DMS 273 treated with DMSO at 0.1 percent for 48 hours (cell line): Measurements from ENCODE around the gene CTRB1.
"Not testable (repeated sequence)": the region's sequence is repeated elsewhere in the genome, so short reads cannot be mapped to it uniquely, and the experiment has no call there.

Experiments
- DNase-seq: peaks from one replicate; lab custom pipeline; 2025; lab: John Stamatoyannopoulos, UW

CTRB1 gene

GRCh38 chr16:75204410-75204758, 14.4 kb upstream of the CTRB1 start:
- no peak for DNase-seq

- not testable (repeated sequence) for DNase-seq
Measured at GRCh38 chr16:75204905-75205304, 13.9 kb upstream of the CTRB1 start.

DNA sequence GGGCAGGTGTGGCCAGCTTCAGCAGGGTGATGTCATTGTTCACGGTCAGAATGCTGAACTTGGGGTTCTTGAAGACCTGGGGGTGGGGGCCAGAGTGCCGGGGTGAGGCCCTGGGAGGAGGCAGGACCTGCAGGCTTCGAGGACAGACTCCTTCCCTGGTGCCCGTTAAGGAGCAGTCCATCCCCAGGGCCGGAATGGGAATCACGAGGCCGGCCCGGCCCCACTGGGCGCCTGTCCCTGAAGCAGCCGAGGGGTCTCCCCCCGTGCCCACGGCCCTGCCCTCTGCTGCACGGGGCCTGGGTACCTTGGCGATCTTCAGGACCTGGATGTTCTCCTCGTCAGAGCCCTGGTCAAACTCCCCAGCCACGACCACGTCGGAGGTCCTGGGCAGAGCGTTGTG, 13.3 kb upstream of the CTRB1 start:
- not testable (repeated sequence) for DNase-seq

DNA sequence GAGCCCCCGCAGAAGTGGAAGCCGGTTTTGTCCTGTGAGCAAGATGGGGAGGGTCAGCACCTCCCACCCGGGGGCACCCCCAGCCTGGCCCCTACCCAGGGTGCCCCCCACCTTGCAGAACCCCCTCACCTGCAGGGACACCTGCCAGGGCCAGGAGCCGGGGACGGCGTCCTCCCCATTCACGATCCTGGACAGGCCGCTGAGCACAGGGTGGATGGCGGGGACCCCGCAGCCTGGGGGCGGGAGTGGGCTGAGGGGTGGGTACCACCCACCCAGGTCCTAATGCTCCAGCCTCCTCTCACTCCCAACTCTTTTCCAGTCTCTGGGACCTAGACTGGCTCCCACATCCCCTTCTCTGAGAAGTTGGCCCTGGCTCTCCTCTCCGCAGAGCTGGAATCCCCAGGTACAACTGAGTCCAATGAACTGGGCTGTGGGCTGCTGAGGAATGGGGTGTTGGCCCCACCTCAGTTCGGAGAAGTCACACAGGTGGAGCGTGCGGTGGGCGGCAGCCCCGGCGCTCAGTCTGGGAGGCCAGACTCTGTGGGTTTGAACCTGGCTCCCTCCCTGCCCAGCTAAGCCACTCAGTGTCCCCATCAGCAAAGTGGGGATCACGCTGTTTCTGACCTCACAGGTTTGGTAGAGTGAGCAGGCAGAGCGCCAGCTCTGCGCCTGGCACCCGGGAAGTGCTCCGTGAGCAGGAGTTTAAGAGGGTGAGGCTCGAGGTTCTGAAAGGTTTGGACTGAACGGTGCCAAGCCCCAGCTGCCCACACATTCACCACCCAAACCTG, 12.6 kb upstream of the CTRB1 start:
- not testable (repeated sequence) for DNase-seq

DNA sequence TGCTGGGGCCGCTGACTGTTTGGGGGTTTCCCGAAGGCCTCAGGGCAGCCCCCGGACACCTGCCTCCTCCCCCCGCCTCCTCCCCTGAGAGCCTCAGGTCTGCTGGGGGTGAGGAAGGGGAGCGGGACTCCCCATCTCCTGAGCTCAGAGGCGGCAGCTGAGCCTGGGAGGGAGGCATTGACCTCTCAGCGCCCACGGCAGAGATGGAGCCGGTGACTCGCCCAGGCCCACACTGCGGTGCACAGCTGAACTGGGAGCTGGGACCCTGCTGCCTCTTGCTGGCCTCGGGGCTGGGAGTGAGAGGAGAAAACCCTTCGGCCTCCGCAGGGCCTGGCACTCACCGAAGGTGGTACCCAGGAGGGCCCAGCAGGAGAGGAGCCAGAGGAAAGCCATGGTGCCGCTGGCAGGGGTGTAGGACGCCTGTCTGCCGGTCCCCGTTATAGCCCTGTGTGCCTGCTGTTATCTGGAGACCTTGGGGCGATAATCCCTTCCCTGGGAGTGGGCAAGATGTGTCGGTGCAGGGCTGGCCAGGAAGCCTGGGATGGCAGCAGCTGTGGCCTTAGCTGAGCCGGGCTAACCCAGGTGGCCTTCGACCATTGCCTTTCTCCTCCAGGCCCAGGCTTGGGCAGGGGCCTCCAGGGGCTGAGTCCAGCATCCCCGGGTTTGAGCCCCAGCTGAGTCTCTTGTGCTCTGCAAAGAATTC, 11.9 kb upstream of the CTRB1 start, which contains the start of gene CTRB2:
CTRB2 (minus strand) TSS at position 413 of the 703 bp plus-strand sequence; CDS start at position 393, 20 bp downstream.
- no peak for DNase-seq

DNA sequence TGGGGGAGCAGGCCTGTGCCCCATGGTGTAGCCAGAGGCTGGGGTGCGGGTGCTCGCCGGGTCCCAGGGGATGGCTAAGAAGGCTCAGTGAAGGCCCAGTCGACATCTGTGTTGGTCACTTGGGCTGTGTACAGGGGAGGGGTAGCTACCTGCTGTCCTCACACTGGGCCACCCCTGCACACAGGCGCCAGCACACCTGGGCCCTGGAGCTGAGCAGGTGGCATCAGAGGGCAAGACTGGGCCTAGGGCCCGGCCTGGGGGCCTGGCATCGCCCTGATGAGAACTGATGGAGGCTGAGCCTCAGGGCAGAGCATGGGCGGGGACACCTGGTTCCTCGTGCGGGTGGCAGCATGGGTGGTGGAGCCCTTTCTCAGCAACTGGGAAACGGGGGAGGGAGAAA, 11.0 kb upstream of the CTRB1 start:
- DNase-seq: no peak

GRCh38 chr16:75208242-75208825, 10.5 kb upstream of the CTRB1 start:
- DNase-seq: no peak

GRCh38 chr16:75208861-75209505, 9.8 kb upstream of the CTRB1 start:
- DNase-seq: no peak

GRCh38 chr16:75209514-75209913, 9.3 kb upstream of the CTRB1 start:
- DNase-seq: not testable (repeated sequence)

DNA sequence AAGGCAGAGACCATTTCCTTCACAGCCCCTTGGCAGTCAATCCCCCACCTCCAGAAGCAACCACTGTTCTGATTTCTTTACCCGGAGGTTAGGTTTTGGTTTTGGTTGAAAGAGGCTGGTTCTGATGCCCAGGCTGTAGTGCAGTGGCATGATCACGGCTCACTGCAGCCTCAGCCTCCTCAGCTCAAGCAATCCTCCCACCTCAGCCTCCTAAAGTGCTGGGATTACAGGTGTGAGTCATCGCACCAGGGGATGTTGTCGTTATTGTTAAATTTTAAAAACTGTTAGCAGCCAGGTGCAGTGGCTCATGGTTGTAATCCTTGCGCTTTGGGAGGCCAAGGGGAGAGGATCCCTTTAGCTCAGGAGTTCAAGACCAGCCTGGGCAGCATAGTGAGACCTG, 8.8 kb upstream of the CTRB1 start:
- no peak for DNase-seq

GRCh38 chr16:75211286-75211685, 7.5 kb upstream of the CTRB1 start:
- not testable (repeated sequence) for DNase-seq

DNA sequence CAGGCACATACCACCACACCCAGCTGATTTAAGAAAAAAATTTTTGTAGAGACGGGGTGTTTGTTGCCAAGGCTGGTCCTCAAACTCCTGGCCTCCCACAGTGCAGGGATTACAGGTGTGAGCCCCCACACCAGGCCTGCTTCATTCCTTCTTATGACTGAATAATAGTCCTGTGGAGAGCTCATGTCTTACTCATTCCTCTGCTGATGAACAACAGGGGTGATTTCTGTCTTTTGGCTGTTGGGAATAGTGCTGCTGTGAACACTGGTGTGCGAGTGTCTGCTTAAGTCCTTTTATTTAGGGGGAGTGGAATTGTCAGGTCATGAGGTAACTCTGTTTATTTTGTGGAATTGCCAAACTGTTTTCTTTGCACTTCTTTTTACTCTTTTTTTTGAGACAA, 2.7 kb upstream of the CTRB1 start:
- no peak for DNase-seq

DNA sequence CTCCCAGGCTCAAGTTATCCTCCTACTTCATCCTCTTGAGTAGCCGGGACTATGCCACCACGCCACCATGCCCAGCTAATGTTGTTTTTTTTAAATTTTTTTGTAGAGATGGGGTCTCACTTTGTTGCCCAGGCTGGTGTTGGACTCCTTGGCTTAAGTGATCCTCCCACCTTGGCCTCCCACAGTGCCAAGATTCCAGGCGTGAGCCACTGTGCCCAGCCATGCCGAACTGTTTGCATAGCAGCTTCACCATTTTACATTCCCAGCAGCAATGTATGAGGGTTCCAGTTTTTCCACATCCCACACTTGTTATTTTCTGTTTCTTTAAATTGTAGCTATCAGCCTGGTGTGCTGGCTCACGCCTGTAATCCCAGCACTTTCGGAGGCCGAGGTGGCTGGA, 2.2 kb upstream of the CTRB1 start:
- no peak for DNase-seq

DNA sequence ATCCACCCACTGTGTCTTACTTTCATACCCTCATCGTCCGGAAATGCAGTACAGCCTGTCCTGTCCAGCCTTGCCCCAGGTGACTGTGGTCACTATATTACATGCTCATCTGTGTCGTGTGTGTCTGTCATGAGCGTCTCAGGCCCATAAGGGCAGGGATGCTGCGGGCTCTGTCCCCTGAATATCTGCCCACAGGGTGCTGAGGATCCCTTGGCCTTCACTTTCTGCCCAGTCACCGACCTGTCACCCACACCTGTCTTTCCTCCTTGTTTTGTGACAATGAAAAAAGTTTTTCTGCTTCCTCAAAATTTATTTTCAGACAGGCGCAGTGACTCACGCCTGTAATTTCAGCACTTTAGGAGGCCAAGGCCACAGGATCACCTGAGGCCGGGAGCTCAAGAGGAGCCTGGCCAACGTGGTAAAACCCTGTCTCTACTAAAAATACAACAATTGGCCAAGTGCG, 1.4 kb upstream of the CTRB1 start:
- DNase-seq: no peak

DNA sequence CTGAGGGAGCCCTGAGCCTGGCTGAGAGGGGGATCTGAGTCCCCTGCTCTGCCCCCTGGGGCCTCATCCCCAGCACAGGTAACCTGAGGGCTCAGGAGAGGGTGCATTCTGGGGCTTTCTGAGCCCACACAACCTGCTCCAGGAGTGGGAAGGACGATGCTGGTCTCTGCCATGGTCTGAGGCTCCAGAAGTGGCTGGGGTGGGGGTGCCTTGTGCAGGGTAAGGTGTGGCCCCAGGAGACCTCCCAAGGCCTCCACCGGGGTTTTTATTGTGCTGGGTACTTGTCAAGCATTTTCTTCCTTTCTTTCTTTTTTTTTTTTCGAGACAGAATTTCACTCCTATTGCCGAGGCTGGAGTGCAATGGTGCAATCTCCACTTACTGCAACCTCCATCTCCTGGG, 300 bp downstream of the CTRB1 start:
- DNase-seq: no peak

DNA sequence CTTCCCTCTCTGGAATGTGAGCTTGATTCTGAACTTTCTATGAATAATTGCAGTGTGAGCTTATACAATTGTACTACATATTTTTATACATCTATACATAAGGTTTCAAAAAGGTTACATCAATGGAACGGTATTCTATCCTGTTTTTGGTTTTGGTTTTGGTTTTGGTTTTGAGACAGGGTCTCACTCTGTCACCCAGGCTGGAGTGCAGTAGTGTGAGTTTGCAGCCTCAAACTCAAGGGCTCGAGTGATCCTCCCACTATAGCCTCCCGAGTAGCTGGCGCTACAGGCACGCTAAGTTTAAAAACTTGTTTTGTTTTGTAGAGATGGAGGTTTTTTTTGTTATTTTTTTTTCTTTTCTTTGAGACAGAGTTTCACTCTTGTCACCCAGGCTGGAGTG, 1.1 kb downstream of the CTRB1 start:
- DNase-seq: no peak

GRCh38 chr16:75222271-75222783, 3.5 kb downstream of the CTRB1 start:
- no peak for DNase-seq

DNA sequence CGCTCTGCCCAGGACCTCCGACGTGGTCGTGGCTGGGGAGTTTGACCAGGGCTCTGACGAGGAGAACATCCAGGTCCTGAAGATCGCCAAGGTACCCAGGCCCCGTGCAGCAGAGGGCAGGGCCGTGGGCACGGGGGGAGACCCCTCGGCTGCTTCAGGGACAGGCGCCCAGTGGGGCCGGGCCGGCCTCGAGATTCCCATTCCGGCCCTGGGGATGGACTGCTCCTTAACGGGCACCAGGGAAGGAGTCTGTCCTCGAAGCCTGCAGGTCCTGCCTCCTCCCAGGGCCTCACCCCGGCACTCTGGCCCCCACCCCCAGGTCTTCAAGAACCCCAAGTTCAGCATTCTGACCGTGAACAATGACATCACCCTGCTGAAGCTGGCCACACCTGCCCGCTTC, 4.3 kb downstream of the CTRB1 start:
- DNase-seq: not testable (repeated sequence)

- DNase-seq: no peak
Measured at GRCh38 chr16:75224306-75225082, 5.7 kb downstream of the CTRB1 start.

- DNase-seq: no peak
Measured at GRCh38 chr16:75225092-75225491, 6.3 kb downstream of the CTRB1 start.

GRCh38 chr16:75225678-75226515, 7.1 kb downstream of the CTRB1 start:
- DNase-seq: no peak
